Measurements from ENCODE around the gene TUBD1.
"Not testable (repeated sequence)": the region's sequence is repeated elsewhere in the genome, so short reads cannot be mapped to it uniquely, and the experiment has no call there.

DNA sequence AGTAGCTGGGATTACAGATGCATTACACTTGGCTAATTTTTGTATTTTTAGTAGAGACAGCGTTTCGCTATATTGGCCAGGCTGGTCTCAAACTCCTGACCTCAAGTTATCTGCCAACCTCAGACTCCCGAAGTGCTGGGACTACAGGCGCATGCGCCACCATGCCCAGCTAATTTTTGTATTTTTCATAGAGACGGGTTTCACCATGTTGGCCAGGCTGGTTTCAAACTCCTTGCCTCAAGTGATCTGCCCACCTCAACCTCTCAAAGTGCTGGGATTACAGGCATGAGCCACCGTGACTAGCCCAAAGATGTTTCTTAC, 39.9 kb downstream of the TUBD1 start:
- not testable (repeated sequence) for TF ChIP-seq ZNF274 (IDR thresholded peaks at IDR 0.05; ENCODE audit: low read depth, low read length); YY1 (IDR thresholded peaks at IDR 0.05; ENCODE audit: insufficient read depth, insufficient read length); SUZ12 (IDR thresholded peaks at IDR 0.05; ENCODE audit: extremely low read depth, insufficient read depth, insufficient read length)

All from NT2/D1 (cell line).